GM12878 (cell line): ENCODE results near the gene DUS2. TPM values are rescaled to one million over a fixed set of nuclear protein-coding genes. Genes with fewer than 3 reads are reported as not detected.

Experiments
- ATF7 ChIP-seq: fragments of 450-650 bp; IDR thresholded peaks from 2 replicates; pipeline ENCODE4 v1.6.1; 2016; ENCODE audit warnings: low read depth, mild to moderate bottlenecking
- BHLHE40 ChIP-seq, 2 experiments: fragments of 450-650 bp in 1 of 2; IDR thresholded peaks; 2 replicates each; pipeline ENCODE4 v1.6.1; 2011 to 2017; ENCODE audit warnings: low read depth in 2 of 2, borderline replicate concordance in 1 of 2, improper control_type of control experiment in 1 of 2, low read length in 1 of 2, mild to moderate bottlenecking in 1 of 2
- CREB1 ChIP-seq: IDR thresholded peaks from 2 replicates; pipeline ENCODE4 v1.6.1; 2012; ENCODE audit warnings: low read depth, mild to moderate bottlenecking, inconsistent platforms
- ESRRA ChIP-seq: IDR thresholded peaks from 2 replicates; pipeline ENCODE4 v1.6.1; 2012; ENCODE audit warnings: mild to moderate bottlenecking, low read length, improper control_type of control experiment
- FOXK2 ChIP-seq: fragments of 450-650 bp; IDR thresholded peaks from 2 replicates; pipeline ENCODE4 v1.6.1; 2017; ENCODE audit warnings: mild to moderate bottlenecking, moderate library complexity
- IRF4 ChIP-seq: IDR thresholded peaks from 2 replicates; pipeline ENCODE4 v1.6.1; 2011; ENCODE audit warnings: low read depth, low read length
- LARP7 ChIP-seq: fragments of 450-650 bp; IDR thresholded peaks from 2 replicates; pipeline ENCODE4 v1.6.1; 2017; ENCODE audit warnings: mild to moderate bottlenecking
- NFIC ChIP-seq: IDR thresholded peaks from 2 replicates; pipeline ENCODE4 v1.6.1; 2012; ENCODE audit warnings: low read depth, mild to moderate bottlenecking, inconsistent platforms, low read length, moderate library complexity
- NR2C1 ChIP-seq: fragments of 450-650 bp; IDR thresholded peaks from 2 replicates; pipeline ENCODE4 v1.6.1; 2017; ENCODE audit warnings: antibody characterized with exemption, mild to moderate bottlenecking, moderate library complexity
- SIX5 ChIP-seq: IDR thresholded peaks from 2 replicates; pipeline ENCODE4 v1.6.1; 2011; ENCODE audit warnings: mild to moderate bottlenecking, low read depth, low read length, moderate library complexity; ENCODE audit not compliant: severe bottlenecking
- SMAD1 ChIP-seq: fragments of 450-650 bp; IDR thresholded peaks from 2 replicates; pipeline ENCODE4 v1.6.1; 2018; ENCODE audit warnings: mild to moderate bottlenecking, low read depth; ENCODE audit not compliant: partially characterized antibody
- SRF ChIP-seq, 2 experiments: IDR thresholded peaks; 2 replicates each; pipeline ENCODE4 v1.6.1; 2011; ENCODE audit warnings: low read depth in 2 of 2, low read length in 2 of 2, mild to moderate bottlenecking in 1 of 2, moderate library complexity in 1 of 2
- TARDBP ChIP-seq: IDR thresholded peaks from 2 replicates; pipeline ENCODE4 v1.6.1; 2016; ENCODE audit warnings: borderline replicate concordance
- TCF7 ChIP-seq: IDR thresholded peaks from 2 replicates; pipeline ENCODE4 v1.6.1; 2014; ENCODE audit warnings: antibody characterized with exemption, borderline replicate concordance
- ZNF24 ChIP-seq: fragments of 450-650 bp; IDR thresholded peaks from 2 replicates; pipeline ENCODE4 v1.6.1; 2017; ENCODE audit warnings: antibody characterized with exemption, mild to moderate bottlenecking
- polyA plus RNA-seq, 11 experiments: library from polyadenylated mRNA; depleted of rRNA in 4 of 11; unstranded in 6 of 11; stranded (reverse) in 5 of 11; fragments of >200 nt; fragmentation: Nextera tagmentation in 4 of 11; fragmentation: Illumina TruSeq in 1 of 11; extraction: Ambion mirVana in 4 of 11; extraction: Trizol in 1 of 11; gene quantifications; 1 replicate in 1 of 11; 2 replicates in 10 of 11; pipeline versions ENCODE4 v1.2.1 to v1.2.3, GENCODE V29; 2011 to 2016; ENCODE audit warnings: inconsistent platforms in 2 of 11, missing spikeins in 2 of 11, low read depth in 1 of 11
- total RNA-seq, 4 experiments: library from RNA; depleted of rRNA in 3 of 4; stranded (reverse); fragments of >200 nt in 3 of 4; fragmentation: Illumina TruSeq in 1 of 4; extraction: Trizol in 1 of 4; gene quantifications; 2 replicates each; pipeline versions ENCODE4 v1.2.1 to v1.2.3, GENCODE V29; 2013 to 2021
- TF ChIP-seq, protein P1 (sequence below): fragments of 450-650 bp; formaldehyde crosslinking; IDR thresholded peaks from 2 replicates; pipeline ENCODE4 v1.4.0; 2022; ENCODE audit warnings: mild to moderate bottlenecking, moderate library complexity
- TF ChIP-seq, protein P2 (sequence below): fragments of 450-650 bp; formaldehyde crosslinking; IDR thresholded peaks from 2 replicates; pipeline ENCODE4 v1.4.0; 2020; ENCODE audit warnings: mild to moderate bottlenecking, moderate library complexity
- TF ChIP-seq, protein P3 (sequence below): IDR thresholded peaks from 2 replicates; pipeline ENCODE4 v1.6.1; 2011; ENCODE audit warnings: mild to moderate bottlenecking, low read depth, low read length, moderate library complexity; ENCODE audit not compliant: insufficient replicate concordance

Gene DUS2
- total and polyA plus RNA-seq, 10 of the 15 experiments (the other 5 are each of a cell fraction or from before 2014, with no cell fraction given): 4.8 to 32.3 (median 25.5) TPM

DNA sequence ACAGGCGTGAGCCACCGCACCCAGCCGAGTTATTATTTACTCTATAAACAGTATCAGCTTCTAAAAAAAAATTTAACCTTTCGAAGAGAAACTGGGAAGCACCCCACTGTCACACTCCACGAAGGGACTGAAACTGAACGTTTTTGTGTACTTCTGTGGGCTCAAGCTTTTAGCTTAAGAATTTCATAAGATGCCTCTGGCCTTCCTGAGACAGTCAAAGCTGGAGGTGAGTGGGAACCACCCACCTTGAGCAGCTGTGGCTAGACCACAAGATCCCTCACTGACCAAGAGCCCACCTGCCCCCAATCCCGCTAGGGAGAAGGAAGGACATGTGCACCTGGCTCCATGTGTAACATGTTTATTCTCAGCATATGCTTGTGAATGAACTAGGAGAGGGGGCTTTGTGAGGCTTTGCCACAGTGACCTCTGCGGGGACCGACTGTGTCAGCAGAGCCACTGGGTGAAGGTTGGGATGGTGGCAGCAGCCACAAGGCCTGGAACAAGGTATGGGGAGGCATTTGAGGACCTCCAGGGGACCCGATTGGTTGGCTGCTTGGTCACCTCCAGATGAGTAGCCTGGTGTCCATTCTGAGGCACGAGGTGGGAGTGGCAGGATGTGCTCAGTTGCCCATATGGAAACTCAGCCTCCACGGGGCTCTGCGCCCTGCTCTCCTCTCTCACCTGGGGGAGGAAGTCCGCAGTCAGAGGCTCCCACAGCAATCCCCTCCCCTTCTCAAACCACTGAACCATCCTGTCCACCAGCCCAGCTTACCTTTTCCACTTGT is 47.6 kb upstream of the DUS2 start (continued):
- TF ChIP-seq NFIC (peak; percentile 79), NR2C1 (no peak), FOXK2 (no peak), ATF7 (no peak), IRF4 (peak; percentile 68; the same call in 1 of the 2 replicates), LARP7 (no peak), BHLHE40 (IDR thresholded peaks at IDR 0.05; ENCODE audit: borderline replicate concordance in 1 of 2, low read depth in 2 of 2, low read length in 1 of 2) (no peak), TARDBP (no peak), TCF7 (no peak), SMAD1 (no peak), SRF (IDR thresholded peaks at IDR 0.05; ENCODE audit: low read depth in 2 of 2, low read length in 2 of 2) (no peak), SIX5 (no peak), CREB1 (no peak), ESRRA (no peak), ZNF24 (no peak)
- TF ChIP-seq, protein P1, sequence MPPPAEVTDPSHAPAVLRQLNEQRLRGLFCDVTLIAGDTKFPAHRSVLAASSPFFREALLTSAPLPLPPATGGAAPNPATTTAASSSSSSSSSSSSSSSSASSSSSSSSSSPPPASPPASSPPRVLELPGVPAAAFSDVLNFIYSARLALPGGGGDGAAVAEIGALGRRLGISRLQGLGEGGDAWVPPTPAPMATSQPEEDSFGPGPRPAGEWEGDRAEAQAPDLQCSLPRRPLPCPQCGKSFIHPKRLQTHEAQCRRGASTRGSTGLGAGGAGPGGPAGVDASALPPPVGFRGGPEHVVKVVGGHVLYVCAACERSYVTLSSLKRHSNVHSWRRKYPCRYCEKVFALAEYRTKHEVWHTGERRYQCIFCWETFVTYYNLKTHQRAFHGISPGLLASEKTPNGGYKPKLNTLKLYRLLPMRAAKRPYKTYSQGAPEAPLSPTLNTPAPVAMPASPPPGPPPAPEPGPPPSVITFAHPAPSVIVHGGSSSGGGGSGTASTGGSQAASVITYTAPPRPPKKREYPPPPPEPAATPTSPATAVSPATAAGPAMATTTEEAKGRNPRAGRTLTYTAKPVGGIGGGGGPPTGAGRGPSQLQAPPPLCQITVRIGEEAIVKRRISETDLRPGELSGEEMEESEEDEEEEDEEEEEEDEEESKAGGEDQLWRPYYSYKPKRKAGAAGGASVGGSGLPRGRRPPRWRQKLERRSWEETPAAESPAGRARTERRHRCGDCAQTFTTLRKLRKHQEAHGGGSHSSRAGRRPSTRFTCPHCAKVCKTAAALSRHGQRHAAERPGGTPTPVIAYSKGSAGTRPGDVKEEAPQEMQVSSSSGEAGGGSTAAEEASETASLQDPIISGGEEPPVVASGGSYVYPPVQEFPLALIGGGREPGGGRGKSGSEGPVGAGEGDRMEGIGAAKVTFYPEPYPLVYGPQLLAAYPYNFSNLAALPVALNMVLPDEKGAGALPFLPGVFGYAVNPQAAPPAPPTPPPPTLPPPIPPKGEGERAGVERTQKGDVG (CRISPR knock-in tag): no peak
- TF ChIP-seq, protein P2, sequence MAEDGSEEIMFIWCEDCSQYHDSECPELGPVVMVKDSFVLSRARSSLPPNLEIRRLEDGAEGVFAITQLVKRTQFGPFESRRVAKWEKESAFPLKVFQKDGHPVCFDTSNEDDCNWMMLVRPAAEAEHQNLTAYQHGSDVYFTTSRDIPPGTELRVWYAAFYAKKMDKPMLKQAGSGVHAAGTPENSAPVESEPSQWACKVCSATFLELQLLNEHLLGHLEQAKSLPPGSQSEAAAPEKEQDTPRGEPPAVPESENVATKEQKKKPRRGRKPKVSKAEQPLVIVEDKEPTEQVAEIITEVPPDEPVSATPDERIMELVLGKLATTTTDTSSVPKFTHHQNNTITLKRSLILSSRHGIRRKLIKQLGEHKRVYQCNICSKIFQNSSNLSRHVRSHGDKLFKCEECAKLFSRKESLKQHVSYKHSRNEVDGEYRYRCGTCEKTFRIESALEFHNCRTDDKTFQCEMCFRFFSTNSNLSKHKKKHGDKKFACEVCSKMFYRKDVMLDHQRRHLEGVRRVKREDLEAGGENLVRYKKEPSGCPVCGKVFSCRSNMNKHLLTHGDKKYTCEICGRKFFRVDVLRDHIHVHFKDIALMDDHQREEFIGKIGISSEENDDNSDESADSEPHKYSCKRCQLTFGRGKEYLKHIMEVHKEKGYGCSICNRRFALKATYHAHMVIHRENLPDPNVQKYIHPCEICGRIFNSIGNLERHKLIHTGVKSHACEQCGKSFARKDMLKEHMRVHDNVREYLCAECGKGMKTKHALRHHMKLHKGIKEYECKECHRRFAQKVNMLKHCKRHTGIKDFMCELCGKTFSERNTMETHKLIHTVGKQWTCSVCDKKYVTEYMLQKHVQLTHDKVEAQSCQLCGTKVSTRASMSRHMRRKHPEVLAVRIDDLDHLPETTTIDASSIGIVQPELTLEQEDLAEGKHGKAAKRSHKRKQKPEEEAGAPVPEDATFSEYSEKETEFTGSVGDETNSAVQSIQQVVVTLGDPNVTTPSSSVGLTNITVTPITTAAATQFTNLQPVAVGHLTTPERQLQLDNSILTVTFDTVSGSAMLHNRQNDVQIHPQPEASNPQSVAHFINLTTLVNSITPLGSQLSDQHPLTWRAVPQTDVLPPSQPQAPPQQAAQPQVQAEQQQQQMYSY: no peak
- TF ChIP-seq, protein P3, sequence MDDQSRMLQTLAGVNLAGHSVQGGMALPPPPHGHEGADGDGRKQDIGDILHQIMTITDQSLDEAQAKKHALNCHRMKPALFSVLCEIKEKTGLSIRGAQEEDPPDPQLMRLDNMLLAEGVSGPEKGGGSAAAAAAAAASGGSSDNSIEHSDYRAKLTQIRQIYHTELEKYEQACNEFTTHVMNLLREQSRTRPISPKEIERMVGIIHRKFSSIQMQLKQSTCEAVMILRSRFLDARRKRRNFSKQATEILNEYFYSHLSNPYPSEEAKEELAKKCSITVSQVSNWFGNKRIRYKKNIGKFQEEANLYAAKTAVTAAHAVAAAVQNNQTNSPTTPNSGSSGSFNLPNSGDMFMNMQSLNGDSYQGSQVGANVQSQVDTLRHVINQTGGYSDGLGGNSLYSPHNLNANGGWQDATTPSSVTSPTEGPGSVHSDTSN: no peak
